ENCODE results near the gene AUP1.

DNA sequence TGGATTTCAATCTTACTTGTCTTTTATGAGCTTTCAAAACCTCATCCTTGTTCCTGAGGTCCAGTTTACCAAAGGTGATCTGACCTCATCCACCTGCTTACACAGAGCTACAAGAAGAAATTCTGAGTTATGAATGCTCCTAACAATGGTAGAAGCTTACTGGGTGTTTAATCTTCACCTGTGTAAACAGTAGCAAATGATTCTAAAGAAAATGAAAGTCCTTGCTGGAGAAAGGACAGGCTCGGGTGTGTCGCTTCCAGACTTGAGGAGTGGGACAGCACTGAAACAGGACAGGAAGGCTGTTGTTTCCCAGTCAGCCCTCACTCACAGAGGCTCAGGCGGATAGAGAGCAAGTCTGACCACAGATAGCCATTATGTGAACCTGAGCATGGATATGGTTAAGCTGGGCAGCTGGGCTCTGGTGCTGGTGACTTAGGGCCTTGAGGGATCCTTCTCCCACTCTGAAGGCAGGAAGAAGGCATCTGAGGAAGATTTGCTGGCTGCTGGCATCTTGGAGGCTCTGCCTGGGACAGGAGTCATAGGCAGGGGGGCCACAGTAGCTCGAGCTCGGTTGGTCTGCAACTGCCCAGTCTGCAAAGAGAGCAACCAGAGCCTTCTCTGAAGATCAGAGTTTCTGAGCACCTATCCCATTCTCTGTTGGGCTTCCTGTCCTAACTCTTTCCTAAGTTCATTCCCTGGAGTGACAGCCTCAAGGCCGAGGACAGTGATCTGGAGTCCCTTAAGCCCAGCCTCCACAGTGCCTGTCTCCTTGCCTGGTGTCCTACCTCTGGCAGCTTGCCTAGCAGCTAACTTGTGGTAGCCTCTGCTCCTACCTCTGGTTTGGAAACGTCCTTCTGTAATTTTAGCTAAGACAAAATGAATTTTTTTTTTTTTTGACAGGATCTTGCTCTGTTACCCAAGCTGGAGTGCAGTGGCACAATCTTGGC lies 29.1 kb upstream of the AUP1 start:
- TF ChIP-seq, protein P1, sequence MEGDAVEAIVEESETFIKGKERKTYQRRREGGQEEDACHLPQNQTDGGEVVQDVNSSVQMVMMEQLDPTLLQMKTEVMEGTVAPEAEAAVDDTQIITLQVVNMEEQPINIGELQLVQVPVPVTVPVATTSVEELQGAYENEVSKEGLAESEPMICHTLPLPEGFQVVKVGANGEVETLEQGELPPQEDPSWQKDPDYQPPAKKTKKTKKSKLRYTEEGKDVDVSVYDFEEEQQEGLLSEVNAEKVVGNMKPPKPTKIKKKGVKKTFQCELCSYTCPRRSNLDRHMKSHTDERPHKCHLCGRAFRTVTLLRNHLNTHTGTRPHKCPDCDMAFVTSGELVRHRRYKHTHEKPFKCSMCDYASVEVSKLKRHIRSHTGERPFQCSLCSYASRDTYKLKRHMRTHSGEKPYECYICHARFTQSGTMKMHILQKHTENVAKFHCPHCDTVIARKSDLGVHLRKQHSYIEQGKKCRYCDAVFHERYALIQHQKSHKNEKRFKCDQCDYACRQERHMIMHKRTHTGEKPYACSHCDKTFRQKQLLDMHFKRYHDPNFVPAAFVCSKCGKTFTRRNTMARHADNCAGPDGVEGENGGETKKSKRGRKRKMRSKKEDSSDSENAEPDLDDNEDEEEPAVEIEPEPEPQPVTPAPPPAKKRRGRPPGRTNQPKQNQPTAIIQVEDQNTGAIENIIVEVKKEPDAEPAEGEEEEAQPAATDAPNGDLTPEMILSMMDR (conservative IDR thresholded peaks at IDR 0.05 in 1 of 2, IDR thresholded peaks at IDR 0.05 in 1 of 2; ENCODE audit: low read depth in 1 of 2, low read length in 2 of 2) = no peak
- no peak for TF ChIP-seq EZH2 (IDR thresholded peaks at IDR 0.05; ENCODE audit: low read length, missing control alignments)
